Lung (tissue), 12 donors: Measurements from ENCODE around the gene SETD1B. TPM values are rescaled to one million over a fixed set of nuclear protein-coding genes. Genes with fewer than 3 reads are reported as not detected.
"Not testable (repeated sequence)": the region's sequence is repeated elsewhere in the genome, so short reads cannot be mapped to it uniquely, and the experiment has no call there.

Experiments used
- ATAC-seq: fragments of 200-7000 bp; cut with Tn5 transposase; one replicate; pipeline ENCODE4 v1.9.1; 2020; ENCODE audit warnings: moderate number of reproducible peaks; ENCODE audit not compliant: insufficient read depth, low FRiP score
- DNase-seq, 3 donors: peaks; one replicate each; pipeline ENCODE4 v3.0.0-alpha.2; 2013 to 2017
- H3K27ac ChIP-seq, 2 donors: one replicate each; pipeline ENCODE4 v1.5.1; 2013; ENCODE audit warnings: mild to moderate bottlenecking in 2 of 2, moderate library complexity in 2 of 2, control low read depth in 1 of 2, inconsistent platforms in 1 of 2, low read depth in 1 of 2, low read length in 1 of 2
- H3K27me3 ChIP-seq, 3 donors: one replicate each; pipeline ENCODE4 v1.5.1; 2013; ENCODE audit warnings: low read length in 2 of 3; ENCODE audit not compliant: control insufficient read depth in 3 of 3, insufficient read depth in 3 of 3
- H3K36me3 ChIP-seq, 4 donors: one replicate each; pipeline ENCODE4 v1.5.1; 2013; ENCODE audit warnings: low read length in 4 of 4, mild to moderate bottlenecking in 1 of 4, moderate library complexity in 1 of 4; ENCODE audit not compliant: control insufficient read depth in 4 of 4, insufficient read depth in 4 of 4
- H3K4me1 ChIP-seq, 5 donors: one replicate each; pipeline ENCODE4 v1.5.1; 2013; ENCODE audit warnings: low read length in 5 of 5, mild to moderate bottlenecking in 2 of 5, moderate library complexity in 1 of 5; ENCODE audit not compliant: control insufficient read depth in 5 of 5, insufficient read depth in 5 of 5
- H3K4me3 ChIP-seq: one replicate; pipeline ENCODE4 v1.5.1; 2013; ENCODE audit warnings: mild to moderate bottlenecking, control low read depth, moderate library complexity
- H3K9ac ChIP-seq, 2 donors: one replicate each; pipeline ENCODE4 v1.5.1; 2013; ENCODE audit warnings: low read length in 2 of 2, control low read depth in 1 of 2; ENCODE audit not compliant: insufficient read depth in 1 of 2
- H3K9me3 ChIP-seq, 4 donors: one replicate each; pipeline ENCODE4 v1.5.1; 2013; ENCODE audit warnings: low read length in 3 of 4, mild to moderate bottlenecking in 1 of 4, moderate library complexity in 1 of 4; ENCODE audit not compliant: control insufficient read depth in 4 of 4, insufficient read depth in 3 of 4
- WGBS, 2 donors: extraction: QIAGEN DNeasy Blood & Tissue Kit; methylation state at CpG; one replicate each; pipeline ENCODE4 v1.1.7; 2013; 5-methylcytosine and 5-hydroxymethylcytosine counted together
- polyA plus RNA-seq, 2 donors: library from polyadenylated mRNA; stranded (reverse); fragments of 200-250 nt; gene quantifications; one replicate each; pipeline ENCODE4 v1.2.1, GENCODE V29; 2013
- total RNA-seq, 2 donors: library from RNA; depleted of rRNA in 1 of 2; stranded (reverse); fragments of >200 nt in 1 of 2; gene quantifications; one replicate each; pipeline ENCODE4 v1.2.1, GENCODE V29; 2014 to 2021
- TF ChIP-seq, protein P1 (sequence below): IDR thresholded peaks from 2 replicates; pipeline ENCODE4 v1.5.1; 2012; ENCODE audit warnings: mild to moderate bottlenecking; ENCODE audit errors: control extremely low read depth, extremely low read depth
- donor health status: control.
- donor health status: control.
- donor health status: Bipolar disorder and iron deficiency.
- donor health status: healthy.
- donor health status: DM: yes; HTN: yes; CAD: no.

SETD1B gene
- total and polyA plus RNA-seq, 4 donors, result 7.3 to 28.1 (median 10.4) TPM

GRCh38 chr12:121843236-121843982, 39.6 kb downstream of the SETD1B start:
- Histone ChIP-seq H3K9ac (no peak overlapping the region), H3K4me3 (no peak overlapping the region), H3K27ac (no peak overlapping the region), H3K9me3 (no peaks in the 10 kb centered on the region), H3K27me3 (no peaks in the 10 kb centered on the region), H3K36me3 (no peaks in the 10 kb centered on the region), H3K4me1 (no peaks in the 10 kb centered on the region)
- ATAC-seq, result no peak
- TF ChIP-seq, protein P1, sequence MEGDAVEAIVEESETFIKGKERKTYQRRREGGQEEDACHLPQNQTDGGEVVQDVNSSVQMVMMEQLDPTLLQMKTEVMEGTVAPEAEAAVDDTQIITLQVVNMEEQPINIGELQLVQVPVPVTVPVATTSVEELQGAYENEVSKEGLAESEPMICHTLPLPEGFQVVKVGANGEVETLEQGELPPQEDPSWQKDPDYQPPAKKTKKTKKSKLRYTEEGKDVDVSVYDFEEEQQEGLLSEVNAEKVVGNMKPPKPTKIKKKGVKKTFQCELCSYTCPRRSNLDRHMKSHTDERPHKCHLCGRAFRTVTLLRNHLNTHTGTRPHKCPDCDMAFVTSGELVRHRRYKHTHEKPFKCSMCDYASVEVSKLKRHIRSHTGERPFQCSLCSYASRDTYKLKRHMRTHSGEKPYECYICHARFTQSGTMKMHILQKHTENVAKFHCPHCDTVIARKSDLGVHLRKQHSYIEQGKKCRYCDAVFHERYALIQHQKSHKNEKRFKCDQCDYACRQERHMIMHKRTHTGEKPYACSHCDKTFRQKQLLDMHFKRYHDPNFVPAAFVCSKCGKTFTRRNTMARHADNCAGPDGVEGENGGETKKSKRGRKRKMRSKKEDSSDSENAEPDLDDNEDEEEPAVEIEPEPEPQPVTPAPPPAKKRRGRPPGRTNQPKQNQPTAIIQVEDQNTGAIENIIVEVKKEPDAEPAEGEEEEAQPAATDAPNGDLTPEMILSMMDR, result no peak
- 76 to 83% methylated on average over 13 of the region's 13 CpGs for WGBS, 2 donors
- no peak for DNase-seq

GRCh38 chr12:121845701-121846100, 41.9 kb downstream of the SETD1B start:
- Histone ChIP-seq H3K27me3 (no peaks in the 10 kb centered on the region), H3K27ac (no peak overlapping the region), H3K9me3 (no peaks in the 10 kb centered on the region), H3K36me3 (no peaks in the 10 kb centered on the region), H3K4me1 (no peaks in the 10 kb centered on the region), H3K9ac (no peak overlapping the region), H3K4me3 (no peak overlapping the region)
- no peak for ATAC-seq
- TF ChIP-seq, protein P1, result no peak
- no peak for DNase-seq
- WGBS, 2 donors, result 56 to 86% methylated on average over 1 of the region's 1 CpG

GRCh38 chr12:121849211-121849610, 45.4 kb downstream of the SETD1B start:
- no peaks in the 10 kb centered on the region for H3K4me1 ChIP-seq
- H3K9me3 ChIP-seq, result no peaks in the 10 kb centered on the region
- H3K4me3 ChIP-seq, result no peak overlapping the region
- H3K27me3 ChIP-seq, result no peaks in the 10 kb centered on the region
- ATAC-seq (no peak), DNase-seq (no peak)
- H3K36me3 ChIP-seq, result no peaks in the 10 kb centered on the region
- WGBS, 2 donors, result 96 to 98% methylated on average over 6 of the region's 6 CpGs
- H3K9ac ChIP-seq, result no peak overlapping the region
- TF ChIP-seq, protein P1, result no peak
- no peak overlapping the region for H3K27ac ChIP-seq

DNA sequence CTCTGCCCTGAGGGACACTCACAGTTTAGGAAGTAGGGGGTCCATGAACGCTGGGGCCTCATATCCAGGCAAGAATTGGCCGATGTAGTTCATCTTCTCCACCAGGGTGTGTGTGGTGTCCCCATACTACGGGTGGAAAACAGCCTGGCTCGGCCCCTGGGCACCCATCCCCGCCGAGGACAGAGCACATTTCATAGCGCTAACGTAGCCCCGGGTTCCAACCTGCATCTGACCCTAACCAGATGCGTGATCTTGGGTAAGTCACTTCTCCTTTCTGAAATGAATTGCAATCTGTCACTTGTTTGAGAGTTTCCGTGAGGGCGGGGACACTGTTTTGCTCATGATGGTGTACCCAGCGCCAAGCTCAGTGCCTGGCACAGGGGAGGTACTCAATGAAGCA, 45.9 kb downstream of the SETD1B start:
- Histone ChIP-seq H3K9me3 (no peaks in the 10 kb centered on the region), H3K4me3 (no peak overlapping the region), H3K9ac (no peak overlapping the region), H3K4me1 (no peaks in the 10 kb centered on the region), H3K27ac (no peak overlapping the region), H3K36me3 (no peaks in the 10 kb centered on the region), H3K27me3 (no peaks in the 10 kb centered on the region)
- TF ChIP-seq, protein P1, result no peak
- no peak for DNase-seq
- WGBS, 2 donors, result 54 to 75% methylated on average over 13 of the region's 13 CpGs
- no peak for ATAC-seq

- not testable (repeated sequence) for H3K4me1 ChIP-seq, H3K9me3 ChIP-seq, H3K27ac ChIP-seq, H3K36me3 ChIP-seq, H3K9ac ChIP-seq, H3K27me3 ChIP-seq, H3K4me3 ChIP-seq, ATAC-seq, DNase-seq
- WGBS, 2 donors, result 78 to 80% methylated on average over 3 of the region's 3 CpGs
Measured at GRCh38 chr12:121852392-121852791, 48.6 kb downstream of the SETD1B start.
